MM.1S (cell line): ENCODE data around the gene LHFPL2.
A peak's percentile ranks its signal among the peaks of the same experiment; 100 is the strongest.

Source experiments
- DNase-seq: peaks from one replicate; pipeline ENCODE4 v3.0.0-alpha.2; 2015
- H2AFZ ChIP-seq: fragments of 300-600 bp; sonication (generic); 2 replicates; pipeline ENCODE4 v1.6.0; 2016; ENCODE audit warnings: antibody characterized with exemption, low read length
- H3F3A ChIP-seq: fragments of 300-600 bp; sonication (generic); 2 replicates; pipeline ENCODE4 v1.6.1; 2016; ENCODE audit warnings: mild to moderate bottlenecking, antibody characterized with exemption, low read length, moderate library complexity, mixed read lengths; ENCODE audit not compliant: insufficient read depth
- H3K27ac ChIP-seq: fragments of 300-600 bp; sonication (generic); 2 replicates; pipeline ENCODE4 v1.5.1; 2016; ENCODE audit warnings: mild to moderate bottlenecking, low read length
- H3K27me3 ChIP-seq: fragments of 300-600 bp; sonication (generic); replicated peaks from 2 replicates; pipeline ENCODE4 v1.6.0; 2016; ENCODE audit warnings: low read length; ENCODE audit not compliant: insufficient read depth
- H3K36me3 ChIP-seq: fragments of 300-600 bp; sonication (generic); replicated peaks from 2 replicates; pipeline ENCODE4 v1.6.1; 2016; ENCODE audit warnings: mild to moderate bottlenecking, low read length, mixed read lengths; ENCODE audit not compliant: insufficient read depth
- H3K4me1 ChIP-seq: fragments of 300-600 bp; sonication (generic); 2 replicates; pipeline ENCODE4 v1.6.1; 2016; ENCODE audit warnings: low read length, mixed read lengths
- H3K4me2 ChIP-seq: fragments of 300-600 bp; sonication (generic); 2 replicates; pipeline ENCODE4 v1.6.0; 2016; ENCODE audit warnings: low read depth, low read length
- H3K4me3 ChIP-seq: fragments of 300-600 bp; sonication (generic); 2 replicates; pipeline ENCODE4 v1.5.1; 2016; ENCODE audit warnings: low read length, mixed read lengths
- H3K79me2 ChIP-seq: fragments of 300-600 bp; sonication (generic); 2 replicates; pipeline ENCODE4 v1.6.1; 2016; ENCODE audit warnings: mixed run types, low read length, mixed read lengths
- H3K9ac ChIP-seq: fragments of 300-600 bp; sonication (generic); 2 replicates; pipeline ENCODE4 v1.6.1; 2016; ENCODE audit warnings: low read length, mixed read lengths
- H3K9me2 ChIP-seq: fragments of 300-600 bp; sonication (generic); replicated peaks from 2 replicates; pipeline ENCODE4 v1.6.1; 2016; ENCODE audit warnings: mild to moderate bottlenecking, low read length, mixed read lengths; ENCODE audit not compliant: insufficient read depth
- H3K9me3 ChIP-seq: fragments of 300-600 bp; sonication (generic); replicated peaks from 2 replicates; pipeline ENCODE4 v1.6.1; 2016; ENCODE audit warnings: mild to moderate bottlenecking, low read length, mixed read lengths; ENCODE audit not compliant: insufficient read depth
- H4K20me1 ChIP-seq: fragments of 300-600 bp; sonication (generic); 2 replicates; pipeline ENCODE4 v1.6.1; 2016; ENCODE audit warnings: mild to moderate bottlenecking, low read length, moderate library complexity, mixed read lengths; ENCODE audit not compliant: insufficient read depth
- CTCF ChIP-seq: fragments of 300-600 bp; sonication (generic); IDR thresholded peaks from 2 replicates; pipeline ENCODE4 v1.5.1; 2016; ENCODE audit warnings: antibody characterized with exemption, low read length, mixed read lengths
- EZH2 ChIP-seq: fragments of 300-600 bp; sonication (generic); optimal IDR thresholded peaks from 2 replicates; pipeline ENCODE3; 2017; ENCODE audit warnings: low read depth, mild to moderate bottlenecking, antibody characterized with exemption, low read length, mixed read lengths
- EZH2phosphoT487 ChIP-seq: fragments of 300-600 bp; sonication (generic); IDR thresholded peaks from 2 replicates; pipeline ENCODE4 v1.6.1; 2018; ENCODE audit warnings: antibody characterized with exemption, low read length

The LHFPL2 gene

DNA sequence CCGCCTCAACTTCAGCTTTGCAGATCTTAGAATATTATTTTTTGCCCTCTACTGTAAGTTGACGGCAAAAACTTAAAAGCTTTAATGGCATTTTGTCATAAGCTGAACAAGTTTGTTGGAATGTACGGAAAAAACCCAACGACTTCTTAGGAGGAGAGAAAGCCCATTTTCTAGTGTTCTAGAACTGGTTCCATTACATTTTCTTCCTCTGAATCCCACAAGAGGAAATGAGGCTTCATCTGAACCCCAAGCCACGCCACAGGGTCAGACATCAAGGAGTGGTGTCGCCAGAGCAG is 113.7 kb downstream of the LHFPL2 start:
- Histone ChIP-seq H2AFZ (no peak overlapping the region), H4K20me1 (no peaks in the 10 kb centered on the region), H3K9me2 (no peaks in the 10 kb centered on the region), H3K9me3 (no peaks in the 10 kb centered on the region), H3K27ac (no peak overlapping the region), H3K36me3 (no peaks in the 10 kb centered on the region), H3K4me3 (no peak overlapping the region), H3K9ac (no peak overlapping the region), H3K27me3 (no peaks in the 10 kb centered on the region), H3F3A (no peaks in the 10 kb centered on the region), H3K4me1 (peaks cover 10% of the 10 kb centered on the region; the same call in 1 of the 2 replicates), H3K79me2 (no peaks in the 10 kb centered on the region), H3K4me2 (no peak overlapping the region)
- DNase-seq, result no peak
- TF ChIP-seq CTCF (no peak), EZH2 (no peak), EZH2phosphoT487 (no peak)

DNA sequence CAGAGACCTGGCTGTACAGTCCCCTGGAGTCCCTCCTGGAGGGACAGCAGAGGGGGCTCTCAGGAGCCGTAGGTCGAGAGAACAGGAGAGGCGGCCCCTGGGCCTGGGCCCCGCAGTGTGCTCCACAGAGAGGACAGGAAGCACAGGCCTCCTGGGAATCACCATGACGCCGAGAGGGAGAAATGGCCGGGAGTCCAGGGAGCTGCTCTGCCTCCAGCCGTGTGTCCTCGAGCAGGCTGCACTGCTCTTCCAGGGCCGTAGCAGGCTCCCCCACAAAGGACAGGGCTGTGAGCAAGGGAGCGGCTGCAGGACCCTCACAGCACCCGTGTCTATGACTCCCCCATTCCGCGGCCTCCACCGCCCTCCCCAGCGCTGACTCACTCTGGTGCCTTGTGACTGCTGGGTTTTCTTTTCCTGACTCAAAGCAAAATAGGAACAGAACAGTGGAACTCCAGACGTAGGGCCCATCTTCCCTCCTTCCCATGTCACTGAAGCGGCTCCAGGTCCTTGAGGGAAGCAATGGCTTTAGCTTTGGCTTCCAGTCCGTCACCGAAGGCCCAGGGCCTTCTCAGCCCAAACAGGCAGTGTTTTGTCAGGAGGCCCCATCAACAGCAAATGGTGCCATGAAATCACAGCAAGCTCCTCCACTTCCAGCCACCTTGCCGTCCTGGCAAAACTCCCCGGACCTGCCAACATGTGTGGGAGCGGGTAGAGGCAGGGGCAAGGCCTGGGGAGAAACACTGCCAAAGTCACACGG is 114.2 kb downstream of the LHFPL2 start:
- Histone ChIP-seq H3K4me2 (no peak overlapping the region), H3F3A (no peaks in the 10 kb centered on the region), H3K4me3 (no peak overlapping the region), H3K4me1 (peaks cover 10% of the 10 kb centered on the region; the same call in 1 of the 2 replicates), H4K20me1 (no peaks in the 10 kb centered on the region), H3K9ac (no peak overlapping the region), H2AFZ (no peak overlapping the region), H3K9me3 (no peaks in the 10 kb centered on the region), H3K27ac (no peak overlapping the region), H3K79me2 (no peaks in the 10 kb centered on the region), H3K27me3 (no peaks in the 10 kb centered on the region), H3K36me3 (no peaks in the 10 kb centered on the region), H3K9me2 (no peaks in the 10 kb centered on the region)
- no peak for TF ChIP-seq EZH2phosphoT487
- DNase-seq, result no peak

- H3K27me3 ChIP-seq, result no peaks in the 10 kb centered on the region
- DNase-seq, result no peak
- H3K36me3 ChIP-seq, result no peaks in the 10 kb centered on the region
- H3K4me1 ChIP-seq, result peaks cover 4% of the 10 kb centered on the region; the same call in 1 of the 2 replicates
- no peak overlapping the region for H3K9ac ChIP-seq
- no peak overlapping the region for H2AFZ ChIP-seq
- no peaks in the 10 kb centered on the region for H3K9me2 ChIP-seq
- H3K4me3 ChIP-seq, result no peak overlapping the region
- H3F3A ChIP-seq, result no peaks in the 10 kb centered on the region
- no peaks in the 10 kb centered on the region for H4K20me1 ChIP-seq
- H3K9me3 ChIP-seq, result no peaks in the 10 kb centered on the region
- TF ChIP-seq CTCF (peak; percentile 33), EZH2phosphoT487 (no peak), EZH2 (no peak)
- H3K79me2 ChIP-seq, result no peaks in the 10 kb centered on the region
- no peak overlapping the region for H3K27ac ChIP-seq
- no peak overlapping the region for H3K4me2 ChIP-seq
Observed at GRCh38 chr5:78533356-78533755, 115.2 kb downstream of the LHFPL2 start.

DNA sequence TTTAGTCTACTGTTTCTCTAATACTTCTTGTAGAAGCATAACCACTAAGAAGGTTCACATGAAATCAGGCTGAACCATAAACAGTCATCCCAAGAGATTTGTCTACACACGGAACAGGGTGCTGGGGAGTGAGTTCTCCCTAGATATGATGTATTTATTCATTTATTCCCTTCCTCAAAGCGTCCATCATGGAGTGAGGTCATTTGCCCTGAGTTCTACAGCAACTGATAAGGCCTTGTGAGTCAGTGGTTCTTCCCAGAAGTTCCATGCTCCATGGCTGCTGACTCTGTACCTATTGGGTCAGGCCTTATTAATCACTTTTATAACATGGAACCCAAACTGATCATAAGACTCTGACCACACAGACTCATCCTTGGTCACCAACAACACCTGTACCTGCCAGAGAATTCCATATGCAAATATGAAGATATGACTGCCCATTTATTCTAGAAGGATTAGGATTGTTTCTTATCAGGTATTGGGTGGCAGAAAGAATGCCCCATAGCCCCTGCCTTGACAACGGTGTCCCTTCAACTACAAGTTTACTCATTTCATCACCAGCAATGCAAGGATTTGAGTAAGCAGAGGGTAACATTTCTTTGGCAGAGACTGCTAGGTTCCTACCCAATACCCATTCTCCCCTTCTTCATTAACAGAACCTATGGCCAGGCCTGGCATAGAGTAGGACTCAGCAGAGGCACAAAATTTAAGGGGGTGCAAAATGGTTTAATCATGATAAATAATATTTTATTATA is 118.1 kb downstream of the LHFPL2 start:
- Histone ChIP-seq H3K4me3 (no peak overlapping the region), H3K36me3 (no peaks in the 10 kb centered on the region), H3K27me3 (no peaks in the 10 kb centered on the region), H3K27ac (no peak overlapping the region), H3F3A (no peaks in the 10 kb centered on the region), H2AFZ (no peak overlapping the region), H4K20me1 (no peaks in the 10 kb centered on the region), H3K79me2 (no peaks in the 10 kb centered on the region), H3K4me2 (no peak overlapping the region), H3K4me1 (no peaks in the 10 kb centered on the region), H3K9me2 (no peaks in the 10 kb centered on the region), H3K9ac (no peak overlapping the region), H3K9me3 (no peaks in the 10 kb centered on the region)
- DNase-seq, result no peak
- no peak for TF ChIP-seq EZH2
- TF ChIP-seq EZH2phosphoT487, result no peak
